ENCODE results near the gene MOB3B.

MOB3B gene

DNA sequence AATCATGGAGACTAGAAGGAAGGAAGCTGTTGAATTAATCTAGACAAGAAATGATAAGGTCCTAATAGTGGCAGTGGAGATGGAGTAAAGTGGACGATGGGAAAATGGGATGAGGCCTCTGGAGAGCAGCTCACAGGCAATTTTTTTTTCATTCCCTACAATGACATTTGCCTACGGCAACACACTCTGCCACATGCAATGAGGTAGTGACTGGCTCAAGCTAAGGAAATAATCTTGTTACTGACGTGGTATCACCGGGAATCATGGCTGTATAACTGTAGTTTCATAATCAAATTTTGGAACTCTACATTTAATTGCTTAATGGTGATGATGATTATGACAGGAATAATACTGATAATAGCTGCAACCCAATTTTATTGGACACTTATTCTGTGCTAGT, 12.1 kb upstream of the MOB3B start:
- no peak for DNase-seq (ENCODE audit: low read depth)

- DNase-seq (ENCODE audit: low read depth): no peak
These were observed 10.9 kb upstream of the MOB3B start for GRCh38 chr9:27540502-27540901.

DNA sequence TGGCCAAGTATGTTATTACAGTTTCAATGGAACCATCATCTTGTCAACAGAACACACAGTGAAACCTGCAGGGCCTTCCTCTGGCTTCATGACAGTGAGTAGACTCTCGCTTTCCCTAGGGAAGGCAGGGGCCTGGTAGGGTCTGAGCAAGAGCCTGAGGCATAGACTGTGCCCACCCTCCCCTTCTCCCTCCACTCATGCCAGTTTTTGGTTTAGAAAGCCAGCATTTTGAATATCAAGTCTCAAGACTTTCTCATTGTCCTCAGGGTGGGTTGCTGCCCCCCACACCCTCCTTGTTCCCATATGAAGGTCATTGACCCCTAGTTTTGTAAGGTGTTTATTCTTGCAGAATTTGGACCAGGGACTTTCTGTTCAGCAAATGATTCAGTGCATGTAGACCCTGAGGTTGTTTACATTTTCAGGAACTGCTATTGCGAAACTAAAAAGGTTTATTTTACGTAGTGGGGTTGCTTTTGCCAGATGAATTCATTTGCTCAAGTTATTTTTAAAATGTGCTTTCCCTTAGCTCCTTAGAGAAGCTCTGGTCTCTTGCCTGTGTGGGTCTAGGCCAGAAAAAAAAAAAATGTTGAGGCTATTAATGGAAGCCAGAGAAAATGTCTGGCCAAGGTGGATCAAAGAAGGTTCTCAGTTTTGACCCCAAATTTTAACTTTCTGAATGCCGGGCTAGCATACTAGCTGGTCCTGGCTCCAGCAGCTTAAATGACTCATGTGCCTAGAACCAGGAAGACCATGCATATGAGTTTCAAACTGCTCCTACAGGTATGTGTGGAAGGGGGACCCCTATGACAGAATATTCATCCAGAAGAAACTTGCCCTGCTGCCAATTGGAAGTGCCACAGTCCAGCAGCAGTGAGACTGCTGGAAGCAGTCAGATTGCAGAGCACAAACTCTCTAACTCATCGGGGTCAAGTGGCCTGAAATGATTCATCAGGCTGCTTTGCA, 10.1 kb upstream of the MOB3B start:
- DNase-seq (ENCODE audit: low read depth): no peak

GRCh38 chr9:27538647-27539046, 9.0 kb upstream of the MOB3B start:
- no peak for DNase-seq (ENCODE audit: low read depth)

DNA sequence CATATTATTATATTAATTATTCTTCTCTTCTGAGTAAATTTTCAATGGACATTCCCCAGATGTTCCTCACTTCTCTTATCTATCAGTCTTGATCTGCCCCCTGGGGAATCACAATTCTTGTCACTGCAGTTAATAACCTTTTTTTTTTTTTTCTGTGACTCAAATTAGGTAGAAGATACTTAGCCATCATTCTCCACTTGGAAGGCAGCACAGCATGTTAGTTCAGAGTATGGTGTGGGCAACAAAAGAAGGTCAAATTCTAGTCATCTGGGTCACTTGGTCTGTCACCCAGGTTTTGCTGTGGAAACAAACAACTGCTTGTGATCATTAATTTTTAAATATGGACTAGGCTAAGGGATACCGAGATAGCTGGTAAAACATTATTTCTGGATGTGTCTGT, 8.1 kb upstream of the MOB3B start:
- DNase-seq (ENCODE audit: low read depth): no peak

GRCh38 chr9:27537027-27537435, 7.4 kb upstream of the MOB3B start:
- DNase-seq (ENCODE audit: low read depth): no peak

- no peak for DNase-seq (ENCODE audit: low read depth)
These were observed 6.6 kb upstream of the MOB3B start for GRCh38 chr9:27536168-27536567.

DNA sequence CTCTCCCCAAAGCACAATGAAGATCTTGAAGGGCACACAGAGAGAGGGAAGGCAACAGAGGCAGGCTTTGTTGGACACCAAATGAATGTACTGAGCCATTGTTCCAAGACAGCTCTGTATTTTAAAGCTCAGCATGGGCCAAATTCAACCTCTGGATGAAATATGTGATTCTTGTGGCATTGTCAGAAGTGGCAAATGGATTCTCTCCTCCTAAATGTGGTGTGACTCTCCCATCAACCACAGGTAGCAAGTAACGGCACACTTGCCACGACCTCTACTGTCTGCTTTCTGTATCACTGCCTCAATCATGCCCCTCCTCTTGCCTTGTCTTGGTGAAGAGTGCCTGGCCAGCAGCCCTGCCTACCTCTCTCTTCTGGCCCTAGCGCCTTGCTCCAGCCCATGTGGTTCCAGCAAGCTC, 6.1 kb upstream of the MOB3B start:
- DNase-seq (ENCODE audit: low read depth): no peak

GRCh38 chr9:27534658-27535209, 5.1 kb upstream of the MOB3B start:
- no peak for DNase-seq (ENCODE audit: low read depth)

DNA sequence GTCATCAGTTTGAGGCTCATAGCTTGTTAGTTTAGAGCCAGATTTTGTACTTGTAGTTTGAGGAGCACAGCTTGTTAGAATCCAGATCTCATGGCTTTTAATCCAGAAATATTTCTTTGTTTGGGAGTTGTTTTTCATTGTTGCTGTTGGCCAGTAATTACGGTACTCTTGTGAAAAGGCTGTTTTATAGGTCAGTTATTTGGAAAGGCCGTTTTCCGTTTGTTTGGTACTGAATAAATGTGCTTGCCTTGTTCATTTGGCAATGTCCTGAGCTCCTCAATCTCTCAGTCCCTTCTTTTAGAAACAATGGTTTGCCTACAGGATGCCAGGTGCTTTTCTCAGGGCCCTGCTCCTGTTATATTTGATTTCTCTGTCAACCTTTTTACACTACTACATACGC, 4.5 kb upstream of the MOB3B start:
- no peak for DNase-seq (ENCODE audit: low read depth)

DNA sequence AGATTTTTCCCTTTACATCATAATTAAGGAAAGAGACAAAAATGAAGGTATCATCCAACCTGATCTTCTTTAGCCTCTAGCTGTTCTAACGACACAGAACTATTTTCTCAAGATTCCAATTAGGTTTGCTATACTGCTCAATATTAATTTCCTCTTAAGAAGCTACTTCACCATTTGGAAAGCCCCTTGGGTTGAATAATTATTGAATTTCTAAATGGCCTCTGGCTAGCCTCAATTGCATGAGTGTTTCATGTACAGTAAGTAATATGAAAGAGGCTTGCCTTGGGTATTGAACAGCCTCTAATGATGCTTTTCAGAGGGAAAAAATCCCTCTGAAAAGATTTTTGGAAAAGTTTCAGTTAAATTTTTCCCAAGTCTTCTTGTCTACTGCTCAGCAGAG, 3.7 kb upstream of the MOB3B start:
- DNase-seq (ENCODE audit: low read depth): no peak

- DNase-seq (ENCODE audit: low read depth): no peak
These were observed 2.4 kb upstream of the MOB3B start for GRCh38 chr9:27532046-27532445.

GRCh38 chr9:27530915-27531755, 1.5 kb upstream of the MOB3B start:
- no peak for DNase-seq (ENCODE audit: low read depth)

DNA sequence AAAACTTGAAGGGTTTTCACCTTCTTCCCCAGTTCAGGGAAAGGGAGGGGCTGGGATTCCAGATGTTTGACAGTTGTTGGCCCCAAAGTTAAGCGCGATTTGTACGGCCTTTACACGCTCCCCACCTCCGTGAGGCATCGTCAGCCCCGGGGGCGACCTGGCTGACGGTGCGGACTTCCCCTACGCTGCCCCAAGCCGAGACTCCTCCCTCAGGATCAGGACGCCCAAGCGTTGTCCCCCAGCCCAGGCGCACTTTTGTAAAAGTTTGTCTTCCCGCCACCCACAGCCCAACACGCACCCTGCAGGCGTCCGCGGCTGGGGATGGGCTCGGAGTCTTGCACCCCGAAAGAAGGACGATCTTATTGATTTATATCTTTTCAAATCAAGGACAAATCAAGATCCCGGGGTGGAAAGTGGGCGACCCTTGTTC, 713 bp downstream of the MOB3B start:
- DNase-seq (ENCODE audit: low read depth): peak; percentile 37

DNA sequence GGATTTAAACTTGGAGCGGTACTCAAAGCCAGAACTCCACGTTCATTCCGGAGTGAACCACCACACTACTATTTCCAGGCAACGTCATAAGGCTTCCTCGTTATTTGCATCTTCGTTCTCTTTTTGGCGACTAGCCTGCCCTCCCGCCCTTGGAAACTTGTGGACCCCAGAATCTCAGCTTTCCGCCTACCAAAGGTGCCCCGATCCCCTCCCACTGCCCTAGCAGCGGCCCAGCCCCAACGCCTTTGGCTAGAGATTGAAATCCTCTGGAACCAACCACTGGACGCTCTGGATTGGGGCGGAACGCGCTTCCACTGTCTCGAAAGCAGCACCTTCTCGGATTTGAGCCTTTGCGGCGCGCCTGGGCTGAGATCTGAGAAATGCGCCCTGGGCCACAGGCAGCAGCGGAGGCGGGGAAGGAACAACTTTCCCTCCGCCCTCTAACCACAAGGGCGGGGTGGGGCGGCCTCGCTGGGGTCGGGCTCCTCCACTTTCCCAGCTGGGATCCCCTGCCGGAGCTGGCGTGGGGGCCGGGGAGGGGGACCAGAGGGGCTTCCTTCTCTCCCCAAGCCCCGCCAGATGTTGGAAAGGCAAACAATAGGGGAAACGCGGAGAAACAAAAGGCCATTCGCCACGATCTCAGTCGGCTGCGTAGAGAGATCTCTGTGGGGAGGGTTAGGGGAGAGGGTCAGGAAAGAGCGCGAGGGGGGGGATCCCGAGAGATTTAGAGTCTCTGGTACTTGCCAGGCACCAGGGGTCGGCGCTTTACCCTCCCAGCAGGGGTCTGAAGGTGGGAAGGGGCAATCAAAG, 1.3 kb downstream of the MOB3B start:
- peak; percentile 24 for DNase-seq (ENCODE audit: low read depth)

- no peak for DNase-seq (ENCODE audit: low read depth)
These were observed 1.9 kb downstream of the MOB3B start for GRCh38 chr9:27527702-27528075.

DNA sequence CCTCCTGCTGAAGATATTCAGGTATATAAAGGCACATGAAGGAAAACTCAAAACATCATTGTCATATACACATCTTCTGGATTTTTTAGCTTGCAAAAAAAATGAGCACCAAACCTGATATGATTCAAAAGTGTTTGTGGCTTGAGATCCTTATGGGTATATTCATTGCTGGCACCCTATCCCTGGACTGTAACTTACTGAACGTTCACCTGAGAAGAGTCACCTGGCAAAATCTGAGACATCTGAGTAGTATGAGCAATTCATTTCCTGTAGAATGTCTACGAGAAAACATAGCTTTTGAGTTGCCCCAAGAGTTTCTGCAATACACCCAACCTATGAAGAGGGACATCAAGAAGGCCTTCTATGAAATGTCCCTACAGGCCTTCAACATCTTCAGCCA, 5.4 kb downstream of the MOB3B start, which contains the start of gene IFNK:
Gene IFNK, plus strand, starts transcription at position 55 of the 400 bp plus-strand sequence. Its CDS starts 47 bp downstream, at position 102.
- no peak for DNase-seq (ENCODE audit: low read depth)

GRCh38 chr9:27523141-27523540, 6.5 kb downstream of the MOB3B start:
- no peak for DNase-seq (ENCODE audit: low read depth)

- no peak for DNase-seq (ENCODE audit: low read depth)
These were observed 8.6 kb downstream of the MOB3B start for GRCh38 chr9:27520986-27521385.

DNA sequence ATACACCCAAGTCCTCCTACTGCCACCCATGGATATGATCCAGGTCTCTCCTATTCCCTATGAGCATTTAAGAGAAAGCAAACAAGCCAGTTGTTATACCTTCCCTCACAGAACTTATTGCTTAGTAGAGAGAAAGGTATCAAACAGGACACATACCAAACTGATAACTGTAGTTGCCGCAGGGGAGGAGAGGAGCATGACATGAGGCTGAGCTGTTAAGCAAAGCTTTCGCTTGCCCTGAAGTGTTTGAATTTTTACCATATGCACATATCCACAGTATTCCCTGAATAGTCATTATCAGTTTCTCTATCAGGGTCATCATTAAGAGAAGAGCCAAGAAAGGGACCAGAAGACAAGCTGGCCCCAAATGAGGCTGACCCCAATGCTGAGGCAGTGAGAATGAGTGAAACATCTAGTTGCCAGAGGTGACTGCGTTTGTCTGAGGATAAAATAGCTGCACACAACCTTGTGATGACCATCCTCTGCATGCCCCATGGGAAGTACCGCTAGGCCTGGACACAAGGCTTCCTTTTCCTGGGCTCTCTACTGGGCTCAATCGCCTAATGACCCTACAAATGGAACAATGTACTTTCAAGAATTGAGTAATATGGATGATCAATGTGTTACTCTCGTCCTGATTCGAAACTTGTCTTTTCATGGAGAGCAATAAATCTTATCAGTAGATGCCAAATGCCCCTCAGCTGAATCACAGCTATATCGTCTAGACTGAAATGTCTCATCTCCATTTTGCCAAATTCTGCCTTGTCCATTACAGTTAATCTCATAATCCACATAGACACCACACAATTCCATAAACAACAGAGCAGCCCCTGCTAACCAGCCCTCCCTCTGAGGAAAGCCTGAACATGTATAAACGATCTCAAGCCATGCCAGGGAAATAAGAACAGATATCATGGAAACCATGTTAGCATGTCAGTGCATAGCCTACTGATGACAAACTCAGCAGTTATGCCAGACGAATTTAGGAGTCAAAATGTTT, 9.8 kb downstream of the MOB3B start:
- no peak for DNase-seq (ENCODE audit: low read depth)

Measured in activated T-helper 9 cell treated with anti-CD3 and anti-CD28 coated beads, Interleukin-2, amount 50 U/mL, for 16 hours (primary cell).